Stomach (tissue), 9 donors: ENCODE measurements around the gene KRT15. TPM values are rescaled to one million over a fixed set of nuclear protein-coding genes. Genes with fewer than 3 reads are reported as not detected.
A peak's percentile ranks its signal among the peaks of the same experiment; 100 is the strongest.

Experiments used
- DNase-seq, 2 donors: peaks; one replicate each; pipeline versions ENCODE4 v3.0.0 to v3.0.0-alpha.2; 2013 to 2019
- H3K27ac ChIP-seq, 5 donors: fragments of 200-600 bp in 4 of 5; sonication (generic) in 4 of 5; one replicate each; pipeline ENCODE4 v1.5.1; 2013 to 2019; ENCODE audit warnings: mild to moderate bottlenecking in 1 of 5, moderate library complexity in 1 of 5
- H3K27me3 ChIP-seq, 3 donors: fragments of 200-600 bp; sonication (generic); one replicate each; pipeline ENCODE4 v1.5.1; 2017 to 2019; ENCODE audit warnings: mixed run types in 1 of 3
- H3K36me3 ChIP-seq, 4 donors: fragments of 200-600 bp; sonication (generic); 1 replicate in 3 of 4; 2 replicates in 1 of 4; pipeline ENCODE4 v1.5.1; 2016 to 2019
- H3K4me1 ChIP-seq, 4 donors: fragments of 200-600 bp; sonication (generic); one replicate each; pipeline ENCODE4 v1.5.1; 2016 to 2019
- H3K4me3 ChIP-seq, 4 donors: fragments of 200-600 bp; sonication (generic) in 3 of 4; one replicate each; pipeline ENCODE4 v1.5.1; 2016 to 2019; ENCODE audit warnings: mild to moderate bottlenecking in 1 of 4
- H3K9me3 ChIP-seq, 4 donors: fragments of 200-600 bp; sonication (generic); one replicate each; pipeline ENCODE4 v1.5.1; 2016 to 2019
- EP300 ChIP-seq: sonication (generic); formaldehyde crosslinking; IDR thresholded peaks from one replicate; pipeline ENCODE4 v1.6.1; 2017; ENCODE audit warnings: antibody characterized with exemption
- POLR2A ChIP-seq, 4 donors: fragments of 450-650 bp; IDR thresholded peaks; one replicate each; pipeline ENCODE4 v1.6.1; 2016; ENCODE audit warnings: antibody characterized with exemption in 4 of 4, control low read depth in 2 of 4, mild to moderate bottlenecking in 1 of 4, moderate library complexity in 1 of 4
- POLR2AphosphoS5 ChIP-seq, 3 donors: sonication (generic); formaldehyde crosslinking; IDR thresholded peaks; one replicate each; pipeline ENCODE4 v1.6.1; 2016; ENCODE audit warnings: antibody characterized with exemption in 3 of 3
- WGBS, 5 donors: extraction: QIAGEN DNeasy Blood & Tissue Kit in 3 of 5; methylation state at CpG; one replicate each; pipeline versions ENCODE4 v1.1.5 to v1.1.7; 2013 to 2018; 5-methylcytosine and 5-hydroxymethylcytosine counted together
- intact Hi-C: fragments of 100-400 bp; cut with DNase I; formaldehyde crosslinking; loops from one replicate; pipeline ENCODE4 v1.15.1; 2023; ENCODE audit warnings: low total_unique reads
- polyA plus RNA-seq, 3 donors: library from polyadenylated mRNA; stranded (reverse); fragments of 200-250 nt; gene quantifications; one replicate each; pipeline ENCODE4 v1.2.3, GENCODE V29; 2013
- total RNA-seq, 5 donors: library from RNA; depleted of rRNA; stranded (reverse); fragments of >200 nt; gene quantifications; one replicate each; pipeline versions ENCODE4 v1.1.0 to v1.2.3, GENCODE V29; 2014 to 2016
- TF ChIP-seq, protein P1 (sequence below), 7 experiments: fragments of 450-650 bp in 4 of 7; fragments of 200-600 bp in 3 of 7; sonication (generic) in 3 of 7; IDR thresholded peaks; one replicate each; pipeline ENCODE4 v1.5.1; 2016 to 2019; ENCODE audit warnings: antibody characterized with exemption in 7 of 7, control low read depth in 2 of 7, mild to moderate bottlenecking in 1 of 7
- donor health status: healthy with polysubstance abuse.
- donor health status: Bipolar disorder and iron deficiency.
- donor health status: healthy.

Gene KRT15
- total and polyA plus RNA-seq, 8 donors = 1.4 to 3,416 (median 2.6) TPM; not detected in 1

DNA sequence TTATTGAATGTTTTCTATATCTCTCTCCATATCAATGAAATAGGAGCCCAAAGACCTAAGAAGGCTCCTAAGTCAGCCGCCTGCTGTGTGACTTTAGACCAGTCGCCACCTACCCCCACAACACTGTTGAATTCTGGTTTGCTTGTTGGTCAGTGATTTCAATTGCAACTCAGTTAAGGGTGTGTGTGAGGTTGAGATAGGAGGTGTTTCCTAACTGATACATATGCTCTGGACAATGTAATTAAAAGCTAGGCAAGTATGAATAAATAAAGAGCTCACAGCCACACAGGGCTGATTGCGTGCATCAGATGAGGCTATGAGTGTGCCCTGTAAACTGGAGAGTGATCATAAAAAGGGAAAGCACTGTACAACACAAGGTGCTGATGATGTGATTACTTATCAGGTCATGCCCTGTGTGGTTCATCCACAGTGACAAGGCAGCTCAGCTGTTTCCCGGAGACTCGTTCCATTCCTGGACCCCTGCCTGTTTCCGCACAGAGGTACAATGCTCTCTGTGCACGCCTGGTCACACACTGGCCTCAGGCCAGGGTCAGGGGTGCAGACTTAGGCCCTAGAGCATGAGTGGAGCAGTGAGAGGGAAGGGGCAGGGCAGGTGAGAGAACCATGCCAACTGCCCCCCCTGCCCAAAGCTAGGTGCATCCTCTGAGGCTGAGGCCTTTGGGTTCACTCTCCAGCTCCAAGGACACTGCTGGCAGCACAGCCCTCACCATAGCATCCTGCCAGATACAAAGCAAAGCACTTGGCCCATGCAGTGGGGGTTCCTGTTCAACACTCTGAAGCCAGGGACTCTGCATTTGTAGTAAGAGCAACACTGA is 34.5 kb downstream of the KRT15 start:
- intact Hi-C loops = no loop called here
- TF ChIP-seq POLR2AphosphoS5 (IDR thresholded peaks at IDR 0.05) (no peak), POLR2A (IDR thresholded peaks at IDR 0.05) (no peak), EP300 (no peak)
- TF ChIP-seq, protein P1, sequence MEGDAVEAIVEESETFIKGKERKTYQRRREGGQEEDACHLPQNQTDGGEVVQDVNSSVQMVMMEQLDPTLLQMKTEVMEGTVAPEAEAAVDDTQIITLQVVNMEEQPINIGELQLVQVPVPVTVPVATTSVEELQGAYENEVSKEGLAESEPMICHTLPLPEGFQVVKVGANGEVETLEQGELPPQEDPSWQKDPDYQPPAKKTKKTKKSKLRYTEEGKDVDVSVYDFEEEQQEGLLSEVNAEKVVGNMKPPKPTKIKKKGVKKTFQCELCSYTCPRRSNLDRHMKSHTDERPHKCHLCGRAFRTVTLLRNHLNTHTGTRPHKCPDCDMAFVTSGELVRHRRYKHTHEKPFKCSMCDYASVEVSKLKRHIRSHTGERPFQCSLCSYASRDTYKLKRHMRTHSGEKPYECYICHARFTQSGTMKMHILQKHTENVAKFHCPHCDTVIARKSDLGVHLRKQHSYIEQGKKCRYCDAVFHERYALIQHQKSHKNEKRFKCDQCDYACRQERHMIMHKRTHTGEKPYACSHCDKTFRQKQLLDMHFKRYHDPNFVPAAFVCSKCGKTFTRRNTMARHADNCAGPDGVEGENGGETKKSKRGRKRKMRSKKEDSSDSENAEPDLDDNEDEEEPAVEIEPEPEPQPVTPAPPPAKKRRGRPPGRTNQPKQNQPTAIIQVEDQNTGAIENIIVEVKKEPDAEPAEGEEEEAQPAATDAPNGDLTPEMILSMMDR (IDR thresholded peaks at IDR 0.05) = no peak
- no peaks in the 10 kb centered on the region for H3K9me3 ChIP-seq
- no peaks in the 10 kb centered on the region for H3K36me3 ChIP-seq
- H3K27me3 ChIP-seq = peaks cover 0 to 15% (median 0%) of the 10 kb centered on the region in 3 donors
- H3K4me3 ChIP-seq = no peak overlapping the region
- no peak for DNase-seq
- 28 to 56% (median 33%) methylated on average over 7 of the region's 7 CpGs for WGBS, 5 donors
- H3K4me1 ChIP-seq = peaks cover 0 to 15% (median 5%) of the 10 kb centered on the region in 4 donors
- no peak overlapping the region for H3K27ac ChIP-seq

DNA sequence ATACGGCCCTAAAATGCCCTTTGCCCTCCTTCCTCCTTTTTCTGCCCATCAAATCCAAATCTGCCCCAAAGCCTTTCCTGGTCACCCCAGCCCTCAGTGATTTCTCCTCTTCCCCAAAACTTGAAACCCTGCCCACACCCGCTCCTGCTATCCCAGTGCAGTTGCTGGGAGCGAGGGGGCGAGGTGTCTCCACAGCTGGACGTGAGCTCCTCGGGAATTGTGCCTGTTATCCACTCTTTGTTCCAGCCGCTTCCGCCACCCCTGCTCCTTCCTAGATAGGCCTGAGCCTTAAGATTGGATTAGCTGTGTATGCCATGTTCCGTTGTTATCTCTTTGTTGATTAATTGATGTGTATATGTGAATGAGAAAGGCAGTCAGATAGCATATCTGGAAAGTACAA is 35.2 kb downstream of the KRT15 start:
- no peak overlapping the region for H3K27ac ChIP-seq
- H3K4me3 ChIP-seq = no peak overlapping the region
- H3K27me3 ChIP-seq = peaks cover 0 to 15% (median 0%) of the 10 kb centered on the region in 3 donors
- no peaks in the 10 kb centered on the region for H3K36me3 ChIP-seq
- TF ChIP-seq, protein P1 (IDR thresholded peaks at IDR 0.05) = no peak
- peaks cover 0 to 15% (median 5%) of the 10 kb centered on the region in 4 donors for H3K4me1 ChIP-seq
- intact Hi-C loops = no loop called here
- WGBS, 5 donors = 16 to 53% (median 37%) methylated on average over 9 of the region's 9 CpGs
- H3K9me3 ChIP-seq = no peaks in the 10 kb centered on the region
- peak in 1 of 2 donors; percentile 54 for DNase-seq

GRCh38 chr17:41481036-41481435 is 37.7 kb downstream of the KRT15 start, which contains the start of gene KRT35:
Gene KRT35 (minus strand): TSS chr17:41481151. CDS start chr17:41481097, 54 bp downstream.
- DNase-seq = no peak

DNA sequence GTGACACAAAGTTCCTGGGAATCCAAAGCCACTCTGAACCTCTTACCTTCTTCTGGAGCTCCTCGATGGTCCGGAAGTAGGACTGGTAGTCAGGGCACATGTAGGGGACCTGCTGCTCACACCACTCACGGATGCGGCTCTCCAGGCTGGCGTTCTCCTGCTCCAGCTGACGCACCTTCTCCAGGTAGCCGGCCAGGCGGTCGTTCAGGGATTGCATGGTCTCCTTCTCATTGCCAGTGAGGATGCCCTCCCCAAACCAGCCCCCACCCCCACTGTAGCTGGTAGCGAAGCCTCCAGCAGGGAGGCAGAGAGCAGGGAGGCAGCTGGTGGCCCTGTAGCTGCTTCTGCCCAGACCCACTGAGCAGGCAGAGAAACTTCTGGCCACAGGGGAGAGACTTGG is 38.1 kb downstream of the KRT15 start:
- intact Hi-C loops = no loop called here

More at GRCh38 chr17:41481036-41481435, 37.7 kb downstream of the KRT15 start, which contains the start of gene KRT35:
- Histone ChIP-seq H3K9me3 (no peaks in the 10 kb centered on the region), H3K4me3 (no peak within 1 kb of the TSS), H3K27me3 (no peaks in the 10 kb centered on the region), H3K36me3 (no peaks in the 10 kb centered on the region), H3K4me1 (peaks cover 0 to 15% (median 5%) of the 10 kb centered on the region in 4 donors), H3K27ac (no peak within 1 kb of the TSS)
- intact Hi-C loops = no loop called here
- TF ChIP-seq POLR2AphosphoS5 (IDR thresholded peaks at IDR 0.05) (no peak), POLR2A (IDR thresholded peaks at IDR 0.05) (no peak), EP300 (no peak)
- TF ChIP-seq, protein P1 (IDR thresholded peaks at IDR 0.05) = no peak
- 91 to 100% (median 97%) methylated on average over 2 of the region's 2 CpGs for WGBS, 5 donors

More for the DNA sequence above, 38.1 kb downstream of the KRT15 start:
- no peak overlapping the region for H3K4me3 ChIP-seq
- H3K4me1 ChIP-seq = peaks cover 0 to 15% (median 5%) of the 10 kb centered on the region in 4 donors
- no peak overlapping the region for H3K27ac ChIP-seq
- no peak for DNase-seq
- 95 to 98% (median 96%) methylated on average over 10 of the region's 10 CpGs for WGBS, 5 donors
- no peaks in the 10 kb centered on the region for H3K27me3 ChIP-seq
- no peak for TF ChIP-seq POLR2A (IDR thresholded peaks at IDR 0.05)
- no peak for TF ChIP-seq POLR2AphosphoS5 (IDR thresholded peaks at IDR 0.05)
- TF ChIP-seq, protein P1 (IDR thresholded peaks at IDR 0.05) = no peak
- no peak for TF ChIP-seq EP300
- no peaks in the 10 kb centered on the region for H3K36me3 ChIP-seq
- no peaks in the 10 kb centered on the region for H3K9me3 ChIP-seq
